ENCODE results near the gene SPATA7.
"Not testable (repeated sequence)": the region's sequence is repeated elsewhere in the genome, so short reads cannot be mapped to it uniquely, and the experiment has no call there.

The SPATA7 gene

GRCh38 chr14:88379706-88380343 is 5.6 kb upstream of the SPATA7 start:
- H2BK12ac ChIP-seq (ENCODE audit: low read length): peak overlapping the region; percentile 92
- peaks cover 0 to 13% (median 0%) of the 10 kb centered on the region in 3 experiments for H3K27me3 ChIP-seq (ENCODE audit: control insufficient read depth in 3 of 3, insufficient read depth in 3 of 3, low read depth in 1 of 3, low read length in 3 of 3)
- H2BK120ac ChIP-seq (ENCODE audit: low read depth, low read length): no peak overlapping the region
- peak overlapping the region; percentile 22 for H3K27ac ChIP-seq (replicated peaks; ENCODE audit: low read length)
- H3K4me1 ChIP-seq (ENCODE audit: control insufficient read depth in 2 of 2, insufficient read depth in 1 of 2, low read depth in 1 of 2, low read length in 2 of 2): peaks cover 3 to 6% of the 10 kb centered on the region in 2 donors
- no CpG with 5 or more reads among the region's 5 CpGs for WGBS, 2 donors (ENCODE audit: extremely low coverage in 2 of 2, insufficient read length in 2 of 2, insufficient replicate concordance in 1 of 2)
- H2BK15ac ChIP-seq (ENCODE audit: low read length): no peak overlapping the region
- peak overlapping the region; percentile 90 for H3K18ac ChIP-seq (ENCODE audit: low read length)
- H3K36me3 ChIP-seq (replicated peaks in 1 of 2; ENCODE audit: control insufficient read depth in 2 of 2, insufficient read depth in 2 of 2, low read length in 2 of 2): no peaks in the 10 kb centered on the region
- H3K4me3 ChIP-seq (ENCODE audit: low read length in 2 of 2): no peak overlapping the region
- H3K9ac ChIP-seq (ENCODE audit: low read depth, low read length, poor library complexity): no peak overlapping the region
- no peak overlapping the region for H4K8ac ChIP-seq (ENCODE audit: low read depth, low read length)
- DNase-seq (ENCODE audit: low spot score): no peak
- no peak overlapping the region for H3K23ac ChIP-seq (ENCODE audit: low read depth, low read length, poor library complexity)
- no peak overlapping the region for H3K4me2 ChIP-seq (ENCODE audit: insufficient read depth, low read length, poor library complexity, severe bottlenecking)
- H2BK5ac ChIP-seq (ENCODE audit: low read length): peak overlapping the region; percentile 89
- H4K91ac ChIP-seq (ENCODE audit: low read depth, low read length, poor library complexity): peak overlapping the region; percentile 41
- H3K79me1 ChIP-seq (ENCODE audit: low read depth, low read length): no peaks in the 10 kb centered on the region
- H2AFZ ChIP-seq (ENCODE audit: low read length): peak overlapping the region; percentile 78
- peak overlapping the region; percentile 32 for H3K4ac ChIP-seq (ENCODE audit: low read length)
- H3K9me3 ChIP-seq (replicated peaks in 1 of 2; ENCODE audit: control insufficient read depth in 2 of 2, insufficient read depth in 1 of 2, low read depth in 1 of 2, low read length in 2 of 2): peaks cover 0 to 3% of the 10 kb centered on the region in 2 donors
- no peak overlapping the region for H3K14ac ChIP-seq (ENCODE audit: low read length)
- peak overlapping the region; percentile 6 for H2AK5ac ChIP-seq (ENCODE audit: low read depth, low read length)

DNA sequence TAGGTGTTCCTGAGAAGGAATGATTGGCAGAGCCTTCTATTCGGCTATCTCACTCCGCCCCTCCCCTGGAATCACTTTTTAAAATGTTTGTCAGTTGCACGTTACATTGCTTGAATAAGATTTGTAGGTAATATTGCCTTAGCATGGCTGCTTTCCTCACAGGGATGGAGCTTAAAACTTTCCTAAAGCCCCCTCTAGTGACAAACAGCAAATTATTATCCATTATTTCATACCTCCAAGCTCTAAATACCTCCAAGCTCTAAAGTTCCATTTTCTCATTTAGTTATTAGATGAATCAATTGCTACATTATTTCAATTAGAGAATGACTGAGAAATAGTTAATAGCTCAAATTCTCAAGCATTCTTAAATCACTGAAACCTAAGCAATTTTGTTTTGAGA is 5.1 kb upstream of the SPATA7 start:
- no peak overlapping the region for H3K14ac ChIP-seq (ENCODE audit: low read length)
- no peak overlapping the region for H3K4me2 ChIP-seq (ENCODE audit: insufficient read depth, low read length, poor library complexity, severe bottlenecking)
- H3K27me3 ChIP-seq (ENCODE audit: control insufficient read depth in 3 of 3, insufficient read depth in 3 of 3, low read depth in 1 of 3, low read length in 3 of 3): peaks cover 0 to 13% (median 0%) of the 10 kb centered on the region in 3 experiments
- H3K4me1 ChIP-seq (ENCODE audit: control insufficient read depth in 2 of 2, insufficient read depth in 1 of 2, low read depth in 1 of 2, low read length in 2 of 2): peaks cover 3 to 6% of the 10 kb centered on the region in 2 donors
- H3K27ac ChIP-seq (replicated peaks; ENCODE audit: low read length): peak overlapping the region; percentile 22
- peaks cover 0 to 3% of the 10 kb centered on the region in 2 donors for H3K9me3 ChIP-seq (replicated peaks in 1 of 2; ENCODE audit: control insufficient read depth in 2 of 2, insufficient read depth in 1 of 2, low read depth in 1 of 2, low read length in 2 of 2)
- H3K23ac ChIP-seq (ENCODE audit: low read depth, low read length, poor library complexity): no peak overlapping the region
- H3K9ac ChIP-seq (ENCODE audit: low read depth, low read length, poor library complexity): no peak overlapping the region
- no peak overlapping the region for H4K8ac ChIP-seq (ENCODE audit: low read depth, low read length)
- no peaks in the 10 kb centered on the region for H3K36me3 ChIP-seq (replicated peaks in 1 of 2; ENCODE audit: control insufficient read depth in 2 of 2, insufficient read depth in 2 of 2, low read length in 2 of 2)
- H2BK120ac ChIP-seq (ENCODE audit: low read depth, low read length): no peak overlapping the region
- no peak for DNase-seq (ENCODE audit: low spot score)
- no peak overlapping the region for H2BK5ac ChIP-seq (ENCODE audit: low read length)
- H3K79me1 ChIP-seq (ENCODE audit: low read depth, low read length): no peaks in the 10 kb centered on the region
- H2BK15ac ChIP-seq (ENCODE audit: low read length): no peak overlapping the region
- H3K4me3 ChIP-seq (ENCODE audit: low read length in 2 of 2): no peak overlapping the region
- no peak overlapping the region for H4K91ac ChIP-seq (ENCODE audit: low read depth, low read length, poor library complexity)
- H2BK12ac ChIP-seq (ENCODE audit: low read length): no peak overlapping the region
- peak overlapping the region; percentile 78 for H2AFZ ChIP-seq (ENCODE audit: low read length)
- no peak overlapping the region for H3K18ac ChIP-seq (ENCODE audit: low read length)
- WGBS, 2 donors (ENCODE audit: extremely low coverage in 2 of 2, insufficient read length in 2 of 2, insufficient replicate concordance in 1 of 2): no CpG with 5 or more reads among the region's 3 CpGs
- no peak overlapping the region for H3K4ac ChIP-seq (ENCODE audit: low read length)
- H2AK5ac ChIP-seq (ENCODE audit: low read depth, low read length): no peak overlapping the region

DNA sequence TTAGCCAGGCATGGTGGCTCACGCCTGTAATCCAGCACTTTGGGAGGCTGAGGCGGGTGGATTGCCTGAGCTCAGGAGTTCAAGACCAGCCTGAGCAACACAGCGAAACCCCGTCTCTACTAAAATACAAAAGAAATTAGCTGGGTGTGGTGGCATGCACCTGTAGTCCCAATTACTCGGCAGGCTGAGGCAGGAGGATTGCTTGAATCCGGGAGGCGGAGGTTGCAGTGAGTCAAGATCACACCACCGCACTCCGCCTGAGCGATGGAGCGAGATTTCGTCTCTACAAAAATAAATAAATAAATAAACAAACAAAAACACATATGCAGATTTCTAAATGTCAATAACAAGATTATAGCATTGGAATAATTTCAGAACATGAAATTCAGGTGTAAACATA is 3.8 kb upstream of the SPATA7 start:
- not testable (repeated sequence) for H3K27ac ChIP-seq (replicated peaks; ENCODE audit: low read length); H4K8ac ChIP-seq (ENCODE audit: low read depth, low read length); H3K36me3 ChIP-seq (replicated peaks in 1 of 2; ENCODE audit: control insufficient read depth in 2 of 2, insufficient read depth in 2 of 2, low read length in 2 of 2); H3K9ac ChIP-seq (ENCODE audit: low read depth, low read length, poor library complexity); H2BK15ac ChIP-seq (ENCODE audit: low read length); H3K4me2 ChIP-seq (ENCODE audit: insufficient read depth, low read length, poor library complexity, severe bottlenecking); H2BK12ac ChIP-seq (ENCODE audit: low read length); H2AK5ac ChIP-seq (ENCODE audit: low read depth, low read length); H3K4ac ChIP-seq (ENCODE audit: low read length); H2BK120ac ChIP-seq (ENCODE audit: low read depth, low read length); H3K9me3 ChIP-seq (replicated peaks in 1 of 2; ENCODE audit: control insufficient read depth in 2 of 2, insufficient read depth in 1 of 2, low read depth in 1 of 2, low read length in 2 of 2); H3K18ac ChIP-seq (ENCODE audit: low read length); H2BK5ac ChIP-seq (ENCODE audit: low read length); H3K23ac ChIP-seq (ENCODE audit: low read depth, low read length, poor library complexity); H3K4me1 ChIP-seq (ENCODE audit: control insufficient read depth in 2 of 2, insufficient read depth in 1 of 2, low read depth in 1 of 2, low read length in 2 of 2); H3K14ac ChIP-seq (ENCODE audit: low read length); H2AFZ ChIP-seq (ENCODE audit: low read length); H3K4me3 ChIP-seq (ENCODE audit: low read length in 2 of 2); H4K91ac ChIP-seq (ENCODE audit: low read depth, low read length, poor library complexity); H3K79me1 ChIP-seq (ENCODE audit: low read depth, low read length); DNase-seq (ENCODE audit: low spot score)
- peaks cover 0 to 13% (median 0%) of the 10 kb centered on the region in 3 experiments for H3K27me3 ChIP-seq (ENCODE audit: control insufficient read depth in 3 of 3, insufficient read depth in 3 of 3, low read depth in 1 of 3, low read length in 3 of 3)
- WGBS, 2 donors (ENCODE audit: extremely low coverage in 2 of 2, insufficient read length in 2 of 2, insufficient replicate concordance in 1 of 2): no CpG with 5 or more reads among the region's 12 CpGs

GRCh38 chr14:88384718-88385117 is 739 bp upstream of the SPATA7 start:
- Histone ChIP-seq H2BK5ac (ENCODE audit: low read length) (no peak overlapping the region), H3K27me3 (ENCODE audit: control insufficient read depth in 3 of 3, insufficient read depth in 3 of 3, low read depth in 1 of 3, low read length in 3 of 3) (peaks cover 0 to 13% (median 0%) of the 10 kb centered on the region in 3 experiments), H3K4me2 (ENCODE audit: insufficient read depth, low read length, poor library complexity, severe bottlenecking) (no peak overlapping the region), H3K27ac (replicated peaks; ENCODE audit: low read length) (no peak overlapping the region), H3K4me1 (ENCODE audit: control insufficient read depth in 2 of 2, insufficient read depth in 1 of 2, low read depth in 1 of 2, low read length in 2 of 2) (peaks cover 2 to 5% of the 10 kb centered on the region in 2 donors), H4K91ac (ENCODE audit: low read depth, low read length, poor library complexity) (no peak overlapping the region), H3K9me3 (replicated peaks in 1 of 2; ENCODE audit: control insufficient read depth in 2 of 2, insufficient read depth in 1 of 2, low read depth in 1 of 2, low read length in 2 of 2) (no peaks in the 10 kb centered on the region), H2BK12ac (ENCODE audit: low read length) (no peak overlapping the region), H4K8ac (ENCODE audit: low read depth, low read length) (no peak overlapping the region), H3K4me3 (ENCODE audit: low read length in 2 of 2) (peak overlapping the region in 1 of 2 donors; percentile 70), H2BK15ac (ENCODE audit: low read length) (no peak overlapping the region), H2BK120ac (ENCODE audit: low read depth, low read length) (no peak overlapping the region), H3K18ac (ENCODE audit: low read length) (no peak overlapping the region), H3K14ac (ENCODE audit: low read length) (no peak overlapping the region), H2AFZ (ENCODE audit: low read length) (peak overlapping the region; percentile 91), H3K4ac (ENCODE audit: low read length) (no peak overlapping the region), H2AK5ac (ENCODE audit: low read depth, low read length) (no peak overlapping the region), H3K36me3 (replicated peaks in 1 of 2; ENCODE audit: control insufficient read depth in 2 of 2, insufficient read depth in 2 of 2, low read length in 2 of 2) (no peaks in the 10 kb centered on the region), H3K79me1 (ENCODE audit: low read depth, low read length) (no peaks in the 10 kb centered on the region), H3K9ac (ENCODE audit: low read depth, low read length, poor library complexity) (no peak overlapping the region), H3K23ac (ENCODE audit: low read depth, low read length, poor library complexity) (no peak overlapping the region)
- no CpG with 5 or more reads among the region's 3 CpGs for WGBS, 2 donors (ENCODE audit: extremely low coverage in 2 of 2, insufficient read length in 2 of 2, insufficient replicate concordance in 1 of 2)
- DNase-seq (ENCODE audit: low spot score): no peak

Data from neuronal stem cell (in vitro differentiated cells).